K562 (cell line): ENCODE measurements around the gene FRRS1L. TPM values are rescaled to one million over a fixed set of nuclear protein-coding genes. Genes with fewer than 3 reads are reported as not detected.

ENCODE experiments used
- CBX2 ChIP-seq: fragments of 200-600 bp; sonication (generic); IDR thresholded peaks from one replicate; pipeline ENCODE4 v1.6.1; 2012; ENCODE audit warnings: mild to moderate bottlenecking, low read length, inconsistent platforms; ENCODE audit not compliant: insufficient read depth, poor library complexity, severe bottlenecking
- ESRRA ChIP-seq: fragments of 450-650 bp; IDR thresholded peaks from 2 replicates; pipeline ENCODE4 v1.6.1; 2014; ENCODE audit warnings: low read depth, mild to moderate bottlenecking, moderate library complexity, borderline replicate concordance
- ILF3 ChIP-seq: fragments of 450-650 bp; IDR thresholded peaks from 2 replicates; pipeline ENCODE4 v1.6.1; 2018; ENCODE audit warnings: antibody characterized with exemption, mild to moderate bottlenecking, moderate library complexity, borderline replicate concordance
- JUND ChIP-seq, 2 experiments: IDR thresholded peaks; 2 replicates in 1 of 2; 3 replicates in 1 of 2; pipeline ENCODE4 v1.6.1; 2011; ENCODE audit warnings: borderline replicate concordance in 2 of 2, low read depth in 2 of 2, low read length in 2 of 2, improper control_type of control experiment in 1 of 2, missing biosample characterization in 1 of 2, missing genetic modification characterization in 1 of 2, missing genetic modification reagents in 1 of 2
- KLF1 ChIP-seq: fragments of 450-650 bp; IDR thresholded peaks from 2 replicates; pipeline ENCODE4 v1.6.1; 2016; ENCODE audit warnings: missing genetic modification characterization, missing compliant biosample characterization
- KLF13 ChIP-seq: fragments of 450-650 bp; IDR thresholded peaks from 2 replicates; pipeline ENCODE4 v1.6.1; 2016; ENCODE audit warnings: missing genetic modification characterization, low read depth, mild to moderate bottlenecking, missing compliant biosample characterization, moderate library complexity, borderline replicate concordance
- MAFG ChIP-seq: fragments of 450-650 bp; conservative IDR thresholded peaks from 2 replicates; pipeline ENCODE4 v1.6.1; 2016; ENCODE audit warnings: missing genetic modification characterization, missing compliant biosample characterization
- NR2F6 ChIP-seq: fragments of 450-650 bp; formaldehyde crosslinking; IDR thresholded peaks from 2 replicates; pipeline ENCODE4 v1.4.0; 2020; ENCODE audit warnings: mild to moderate bottlenecking
- PHB ChIP-seq: fragments of 250-450 bp; sonication (Bioruptor Pico); IDR thresholded peaks from 2 replicates; pipeline ENCODE4 v1.5.0; 2021
- PHTF2 ChIP-seq: fragments of 250-450 bp; sonication (Bioruptor Pico); IDR thresholded peaks from 2 replicates; pipeline ENCODE4 v1.5.0; 2021; ENCODE audit warnings: mild to moderate bottlenecking
- POLR2B ChIP-seq: fragments of 450-650 bp; IDR thresholded peaks from 2 replicates; pipeline ENCODE4 v1.6.1; 2018; ENCODE audit warnings: low read depth; ENCODE audit not compliant: partially characterized antibody
- PRMT5 ChIP-seq: sonication (generic); formaldehyde crosslinking; IDR thresholded peaks from 2 replicates; pipeline ENCODE4 v1.5.0; 2020; ENCODE audit warnings: missing genetic modification reagents
- RBBP5 ChIP-seq: fragments of 200-600 bp; sonication (generic); IDR thresholded peaks from 2 replicates; pipeline ENCODE4 v1.6.1; 2012; ENCODE audit warnings: borderline replicate concordance, mild to moderate bottlenecking, low read length, control low read depth, inconsistent platforms; ENCODE audit not compliant: insufficient read depth, poor library complexity, severe bottlenecking
- RBM14 ChIP-seq: fragments of 200-400 bp; formaldehyde crosslinking; IDR thresholded peaks from 2 replicates; pipeline ENCODE4 v1.6.1; 2018; ENCODE audit warnings: low read depth, mild to moderate bottlenecking, low read length, moderate library complexity, borderline replicate concordance; ENCODE audit not compliant: insufficient read depth
- RUNX1 ChIP-seq: sonication (generic); IDR thresholded peaks from 2 replicates; pipeline ENCODE4 v1.6.1; 2016; ENCODE audit warnings: antibody characterized with exemption, low read depth
- ZBTB1 ChIP-seq: sonication (generic); formaldehyde crosslinking; IDR thresholded peaks from 2 replicates; pipeline ENCODE4 v1.8.1; 2023; ENCODE audit warnings: missing genetic modification reagents, low read depth, mild to moderate bottlenecking, borderline replicate concordance
- ZKSCAN1 ChIP-seq: fragments of 150-350 bp; IDR thresholded peaks from 2 replicates; pipeline ENCODE4 v1.6.1; 2016; ENCODE audit warnings: low read depth, low read length
- ZNF224 ChIP-seq: sonication (generic); formaldehyde crosslinking; IDR thresholded peaks from 2 replicates; pipeline ENCODE4 v1.8.0; 2022; ENCODE audit warnings: mild to moderate bottlenecking, missing genetic modification reagents
- ZNF23 ChIP-seq: fragments of 250-450 bp; sonication (Bioruptor Pico); IDR thresholded peaks from 2 replicates; pipeline ENCODE4 v1.4.0; 2020; ENCODE audit warnings: mild to moderate bottlenecking
- ZNF384 ChIP-seq: IDR thresholded peaks from 2 replicates; pipeline ENCODE4 v1.6.1; 2012; ENCODE audit warnings: low read depth, low read length, improper control_type of control experiment
- ZNF408 ChIP-seq: fragments of 250-450 bp; sonication (Bioruptor Pico); IDR thresholded peaks from 2 replicates; pipeline ENCODE4 v1.4.0; 2020; ENCODE audit warnings: low read depth, mild to moderate bottlenecking, moderate library complexity
- ZNF41 ChIP-seq: fragments of 250-450 bp; sonication (Bioruptor Pico); conservative IDR thresholded peaks from 2 replicates; pipeline ENCODE4 v1.4.0; 2020; ENCODE audit warnings: mild to moderate bottlenecking
- polyA plus RNA-seq, 8 experiments: library from polyadenylated mRNA; depleted of rRNA in 4 of 8; stranded (reverse) in 5 of 8; unstranded in 3 of 8; fragments of >200 nt; fragmentation: Nextera tagmentation in 2 of 8; fragmentation: Illumina TruSeq in 1 of 8; extraction: Ambion mirVana in 2 of 8; extraction: Trizol in 1 of 8; gene quantifications; 2 replicates each; pipeline versions ENCODE4 v1.2.1 to v1.2.3, GENCODE V29; 2011 to 2014; ENCODE audit warnings: inconsistent platforms in 1 of 8, missing spikeins in 1 of 8
- total RNA-seq, 7 experiments: library from RNA; depleted of rRNA in 6 of 7; stranded (reverse); fragments of >200 nt in 6 of 7; fragmentation: Illumina TruSeq in 2 of 7; extraction: Trizol in 2 of 7; gene quantifications; 2 replicates each; pipeline versions ENCODE4 v1.2.1 to v1.2.3, GENCODE V29; 2011 to 2021; ENCODE audit warnings: low replicate concordance in 1 of 7
- TF ChIP-seq, protein P1 (sequence below): sonication (generic); formaldehyde crosslinking; IDR thresholded peaks from 2 replicates; pipeline ENCODE4 v1.8.0; 2023; ENCODE audit warnings: mild to moderate bottlenecking, missing genetic modification reagents
- TF ChIP-seq, protein P2 (sequence below), 2 experiments: IDR thresholded peaks in 1 of 2; conservative IDR thresholded peaks in 1 of 2; 2 replicates each; pipeline ENCODE4 v1.6.1; 2016; ENCODE audit warnings: low read depth in 2 of 2, mild to moderate bottlenecking in 1 of 2, missing compliant biosample characterization in 1 of 2, missing genetic modification characterization in 1 of 2, moderate library complexity in 1 of 2

FRRS1L gene
- total and polyA plus RNA-seq, 9 of the 15 experiments (the other 6 are each of a cell fraction or from before 2014, with no cell fraction given): under 0.01 to 0.04 (median 0.03) TPM; not detected in 5

DNA sequence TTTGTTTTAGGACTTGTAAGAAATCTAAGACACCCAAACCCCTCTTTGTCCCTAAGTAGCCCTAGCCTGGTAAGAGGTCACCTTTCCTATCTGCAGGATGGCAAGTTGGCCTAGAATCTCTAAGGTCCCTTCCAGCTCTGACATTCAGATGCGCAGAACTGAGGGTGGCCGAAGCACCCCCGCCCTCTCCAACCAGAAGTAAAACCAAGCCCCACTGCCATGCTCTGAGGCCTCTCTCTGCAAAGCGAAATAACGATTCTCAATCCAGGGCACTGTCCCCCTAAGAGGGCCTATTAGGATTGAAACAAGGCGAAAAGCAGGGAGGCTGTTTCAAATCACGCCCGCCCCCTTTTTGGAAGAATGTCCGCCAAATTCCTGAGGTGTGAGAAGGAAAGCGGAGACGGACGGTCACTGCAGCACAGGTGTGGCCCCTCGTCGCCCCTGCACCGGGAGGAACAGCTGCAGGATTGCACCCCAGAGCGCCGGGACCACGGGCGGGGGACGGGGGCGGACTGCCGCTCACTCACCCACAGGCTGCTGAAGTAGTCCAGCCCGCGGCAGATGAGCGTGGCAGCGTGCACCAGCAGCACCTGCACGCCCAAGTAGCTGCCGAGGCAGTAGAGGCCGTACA is 48.1 kb downstream of the FRRS1L start (continued):
- TF ChIP-seq, protein P1, sequence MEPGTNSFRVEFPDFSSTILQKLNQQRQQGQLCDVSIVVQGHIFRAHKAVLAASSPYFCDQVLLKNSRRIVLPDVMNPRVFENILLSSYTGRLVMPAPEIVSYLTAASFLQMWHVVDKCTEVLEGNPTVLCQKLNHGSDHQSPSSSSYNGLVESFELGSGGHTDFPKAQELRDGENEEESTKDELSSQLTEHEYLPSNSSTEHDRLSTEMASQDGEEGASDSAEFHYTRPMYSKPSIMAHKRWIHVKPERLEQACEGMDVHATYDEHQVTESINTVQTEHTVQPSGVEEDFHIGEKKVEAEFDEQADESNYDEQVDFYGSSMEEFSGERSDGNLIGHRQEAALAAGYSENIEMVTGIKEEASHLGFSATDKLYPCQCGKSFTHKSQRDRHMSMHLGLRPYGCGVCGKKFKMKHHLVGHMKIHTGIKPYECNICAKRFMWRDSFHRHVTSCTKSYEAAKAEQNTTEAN (CRISPR knock-in tag): peak; percentile 79; the same call in 1 of the 2 replicates
- TF ChIP-seq NR2F6 (CRISPR knock-in tag): no peak
- no peak for TF ChIP-seq PRMT5 (CRISPR knock-in tag)
- TF ChIP-seq ESRRA: no peak
- TF ChIP-seq PHTF2 (CRISPR knock-in tag): no peak
- TF ChIP-seq ILF3: no peak
- TF ChIP-seq ZNF224 (CRISPR knock-in tag): 0 out of 2 replicates have a peak, but pooled peaks have one; percentile 16
- no peak for TF ChIP-seq KLF13 (tag)
- TF ChIP-seq ZNF384: no peak
- TF ChIP-seq, protein P2, sequence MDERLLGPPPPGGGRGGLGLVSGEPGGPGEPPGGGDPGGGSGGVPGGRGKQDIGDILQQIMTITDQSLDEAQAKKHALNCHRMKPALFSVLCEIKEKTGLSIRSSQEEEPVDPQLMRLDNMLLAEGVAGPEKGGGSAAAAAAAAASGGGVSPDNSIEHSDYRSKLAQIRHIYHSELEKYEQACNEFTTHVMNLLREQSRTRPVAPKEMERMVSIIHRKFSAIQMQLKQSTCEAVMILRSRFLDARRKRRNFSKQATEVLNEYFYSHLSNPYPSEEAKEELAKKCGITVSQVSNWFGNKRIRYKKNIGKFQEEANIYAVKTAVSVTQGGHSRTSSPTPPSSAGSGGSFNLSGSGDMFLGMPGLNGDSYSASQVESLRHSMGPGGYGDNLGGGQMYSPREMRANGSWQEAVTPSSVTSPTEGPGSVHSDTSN (CRISPR knock-in tag; IDR thresholded peaks at IDR 0.05; ENCODE audit: low read depth): no peak
- TF ChIP-seq, protein P2 (tag; conservative IDR thresholded peaks at IDR 0.05; ENCODE audit: low read depth): no peak
- no peak for TF ChIP-seq JUND (IDR thresholded peaks at IDR 0.05; ENCODE audit: borderline replicate concordance, low read depth, low read length)
- TF ChIP-seq JUND (tag; IDR thresholded peaks at IDR 0.05; ENCODE audit: borderline replicate concordance, low read depth, low read length): no peak
- no peak for TF ChIP-seq RBM14
- TF ChIP-seq ZNF41 (CRISPR knock-in tag): no peak
- no peak for TF ChIP-seq ZKSCAN1
- TF ChIP-seq ZNF23 (CRISPR knock-in tag): no peak
- TF ChIP-seq MAFG (tag): no peak
- no peak for TF ChIP-seq RUNX1
- no peak for TF ChIP-seq ZBTB1 (CRISPR knock-in tag)
- no peak for TF ChIP-seq POLR2B
- TF ChIP-seq RBBP5: no peak
- TF ChIP-seq CBX2: no peak
- TF ChIP-seq ZNF408 (CRISPR knock-in tag): no peak
- no peak for TF ChIP-seq KLF1 (tag)
- no peak for TF ChIP-seq PHB (CRISPR knock-in tag)
